ENCODE measurements around the gene IL1RL2.
A peak's percentile ranks its signal among the peaks of the same experiment; 100 is the strongest.

IL1RL2 gene

GRCh38 chr2:102179061-102179460 is 7.8 kb upstream of the IL1RL2 start:
- Mint-ChIP-seq H3K4me1 (ENCODE audit: low read depth) (peaks cover 6% of the 10 kb centered on the region), H3K27ac (no peak overlapping the region), H3K27me3 (peaks cover 17% of the 10 kb centered on the region), H3K4me3 (no peak overlapping the region), H3K9me3 (no peaks in the 10 kb centered on the region), H3K36me3 (ENCODE audit: low read depth) (peaks cover 37% of the 10 kb centered on the region)
- DNase-seq: no peak

DNA sequence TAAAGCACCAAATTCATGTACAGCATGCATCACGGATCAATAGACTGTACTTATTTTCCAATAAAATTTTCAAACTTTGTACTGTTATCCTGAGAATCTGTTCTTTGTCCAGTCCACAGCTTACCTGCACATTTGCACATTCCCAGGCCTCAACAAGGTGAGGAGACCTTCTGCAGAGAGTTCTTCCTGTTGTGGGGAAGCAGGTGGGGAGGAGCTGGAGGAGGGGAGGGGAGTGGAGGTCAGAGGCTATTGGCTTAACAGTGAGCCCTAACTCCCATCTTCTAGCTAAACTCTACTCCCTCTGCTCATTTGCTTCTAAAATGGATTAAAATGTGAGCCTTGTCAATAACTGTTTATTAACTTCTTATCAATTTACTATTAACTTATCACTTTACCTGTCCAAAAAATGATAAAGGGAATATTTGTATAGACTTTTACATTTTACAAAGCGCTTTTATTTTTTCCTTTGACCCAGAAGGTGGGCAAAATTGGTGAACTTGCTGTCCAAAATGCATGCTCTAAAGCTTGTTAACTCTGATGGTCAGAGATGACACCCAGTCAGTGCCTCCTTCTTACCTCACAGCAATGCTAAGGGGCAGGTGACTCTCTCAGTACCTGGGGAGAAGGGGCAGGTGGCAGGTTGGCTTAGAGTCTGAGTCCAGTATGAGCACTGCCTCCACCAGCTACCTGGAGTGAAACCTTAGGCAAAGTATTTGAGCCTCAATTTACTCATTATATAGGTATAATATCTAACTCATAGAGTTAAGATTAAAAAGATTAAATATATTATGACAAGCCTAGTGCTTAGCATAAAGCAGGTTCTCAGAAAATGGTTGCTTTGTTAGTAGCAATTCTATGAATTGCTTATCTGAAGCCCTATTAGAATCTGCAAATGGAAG is 6.8 kb upstream of the IL1RL2 start:
- Mint-ChIP-seq H3K9me3 (no peaks in the 10 kb centered on the region), H3K27ac (no peak overlapping the region), H3K27me3 (peaks cover 17% of the 10 kb centered on the region), H3K4me1 (ENCODE audit: low read depth) (peaks cover 8% of the 10 kb centered on the region), H3K36me3 (ENCODE audit: low read depth) (peaks cover 29% of the 10 kb centered on the region), H3K4me3 (no peak overlapping the region)
- no peak for DNase-seq

DNA sequence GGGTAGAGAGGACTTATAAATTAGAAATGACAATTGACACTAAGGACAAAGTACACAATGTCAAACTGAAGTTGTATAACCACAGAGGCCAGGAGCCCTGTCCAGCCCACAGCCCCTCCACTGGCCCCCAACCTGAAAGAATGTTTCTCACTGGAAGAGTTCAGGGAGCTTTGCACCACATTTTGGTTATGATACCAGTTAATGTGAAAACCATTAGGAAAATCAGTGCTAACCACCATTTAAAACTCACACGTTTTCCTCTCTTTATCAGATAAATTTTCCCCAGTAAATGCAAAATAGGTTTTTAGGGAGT is 6.2 kb upstream of the IL1RL2 start:
- Mint-ChIP-seq H3K9me3 (no peaks in the 10 kb centered on the region), H3K27ac (no peak overlapping the region), H3K36me3 (ENCODE audit: low read depth) (peaks cover 24% of the 10 kb centered on the region), H3K27me3 (peaks cover 17% of the 10 kb centered on the region), H3K4me3 (no peak overlapping the region), H3K4me1 (ENCODE audit: low read depth) (peaks cover 10% of the 10 kb centered on the region)
- no peak for DNase-seq

DNA sequence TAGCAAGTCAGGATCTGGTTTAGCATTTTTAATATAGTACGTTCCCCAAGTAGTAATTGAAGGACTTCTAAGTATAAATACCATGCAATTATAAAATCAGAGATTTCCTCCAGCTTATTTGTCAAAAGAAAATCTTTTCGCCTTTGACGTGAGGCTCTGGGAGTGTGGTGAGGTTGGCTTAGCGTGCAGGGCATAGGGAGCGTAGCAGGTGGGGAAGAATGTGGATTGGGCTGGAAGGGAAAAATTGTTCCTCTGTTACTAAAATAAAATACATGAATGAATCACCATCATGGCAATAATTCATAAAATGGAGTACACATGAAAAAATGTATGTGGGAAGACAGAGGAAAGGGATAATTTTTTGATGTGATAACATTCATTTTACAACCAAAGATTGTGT is 5.4 kb upstream of the IL1RL2 start:
- Mint-ChIP-seq H3K4me3 (no peak overlapping the region), H3K9me3 (no peaks in the 10 kb centered on the region), H3K27me3 (peaks cover 17% of the 10 kb centered on the region), H3K4me1 (ENCODE audit: low read depth) (peaks cover 16% of the 10 kb centered on the region), H3K27ac (no peak overlapping the region), H3K36me3 (ENCODE audit: low read depth) (peaks cover 16% of the 10 kb centered on the region)
- DNase-seq: no peak

GRCh38 chr2:102181919-102182635 is 4.7 kb upstream of the IL1RL2 start:
- H3K9me3 Mint-ChIP-seq: no peaks in the 10 kb centered on the region
- no peak overlapping the region for H3K27ac Mint-ChIP-seq
- H3K27me3 Mint-ChIP-seq: peaks cover 17% of the 10 kb centered on the region
- no peak overlapping the region for H3K4me3 Mint-ChIP-seq
- no peak for DNase-seq
- peaks cover 9% of the 10 kb centered on the region for H3K36me3 Mint-ChIP-seq (ENCODE audit: low read depth)
- peaks cover 22% of the 10 kb centered on the region for H3K4me1 Mint-ChIP-seq (ENCODE audit: low read depth)

GRCh38 chr2:102184018-102184417 is 2.8 kb upstream of the IL1RL2 start:
- H3K36me3 Mint-ChIP-seq (ENCODE audit: low read depth): peaks cover 4% of the 10 kb centered on the region
- no peak for DNase-seq
- H3K9me3 Mint-ChIP-seq: peaks cover 2% of the 10 kb centered on the region
- H3K4me3 Mint-ChIP-seq: no peak overlapping the region
- peaks cover 27% of the 10 kb centered on the region for H3K27me3 Mint-ChIP-seq
- H3K27ac Mint-ChIP-seq: no peak overlapping the region
- peaks cover 30% of the 10 kb centered on the region for H3K4me1 Mint-ChIP-seq (ENCODE audit: low read depth)

- H3K27me3 Mint-ChIP-seq: peaks cover 27% of the 10 kb centered on the region
- no peak for DNase-seq
- no peak overlapping the region for H3K4me3 Mint-ChIP-seq
- peaks cover 2% of the 10 kb centered on the region for H3K9me3 Mint-ChIP-seq
- peaks cover 4% of the 10 kb centered on the region for H3K36me3 Mint-ChIP-seq (ENCODE audit: low read depth)
- no peak overlapping the region for H3K27ac Mint-ChIP-seq
- peaks cover 30% of the 10 kb centered on the region for H3K4me1 Mint-ChIP-seq (ENCODE audit: low read depth)
Observed at GRCh38 chr2:102184568-102184967, 2.3 kb upstream of the IL1RL2 start.

DNA sequence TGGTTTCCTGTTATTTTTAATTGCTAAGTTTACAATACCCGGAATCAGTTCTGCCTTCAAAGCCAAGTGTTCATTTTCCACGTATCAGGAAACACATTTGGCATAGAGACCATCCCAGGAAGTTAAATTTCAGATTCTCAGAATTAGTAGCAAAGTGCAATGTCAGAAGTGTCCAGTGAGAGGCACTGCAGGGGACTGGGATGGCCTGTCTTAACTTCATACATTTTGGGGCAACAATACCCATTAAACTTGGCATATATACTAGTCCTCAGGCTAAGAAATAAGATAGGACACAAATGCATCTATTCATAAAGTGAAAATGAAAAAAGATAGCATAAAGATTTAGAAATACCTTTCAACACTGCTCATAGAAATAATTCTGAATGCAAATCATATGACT is 1.5 kb upstream of the IL1RL2 start:
- DNase-seq: no peak
- Mint-ChIP-seq H3K27me3 (peaks cover 27% of the 10 kb centered on the region), H3K4me3 (no peak overlapping the region), H3K36me3 (ENCODE audit: low read depth) (peaks cover 4% of the 10 kb centered on the region), H3K27ac (no peak overlapping the region), H3K9me3 (peaks cover 2% of the 10 kb centered on the region), H3K4me1 (ENCODE audit: low read depth) (peaks cover 30% of the 10 kb centered on the region)

GRCh38 chr2:102187496-102188150 is 800 bp downstream of the IL1RL2 start:
- Mint-ChIP-seq H3K4me1 (ENCODE audit: low read depth) (peaks cover 27% of the 10 kb centered on the region), H3K27ac (peak overlapping the region; percentile 86), H3K36me3 (ENCODE audit: low read depth) (peaks cover 4% of the 10 kb centered on the region), H3K9me3 (peaks cover 2% of the 10 kb centered on the region), H3K27me3 (peaks cover 19% of the 10 kb centered on the region), H3K4me3 (peak overlapping the region; percentile 63)
- peak; percentile 76 for DNase-seq

DNA sequence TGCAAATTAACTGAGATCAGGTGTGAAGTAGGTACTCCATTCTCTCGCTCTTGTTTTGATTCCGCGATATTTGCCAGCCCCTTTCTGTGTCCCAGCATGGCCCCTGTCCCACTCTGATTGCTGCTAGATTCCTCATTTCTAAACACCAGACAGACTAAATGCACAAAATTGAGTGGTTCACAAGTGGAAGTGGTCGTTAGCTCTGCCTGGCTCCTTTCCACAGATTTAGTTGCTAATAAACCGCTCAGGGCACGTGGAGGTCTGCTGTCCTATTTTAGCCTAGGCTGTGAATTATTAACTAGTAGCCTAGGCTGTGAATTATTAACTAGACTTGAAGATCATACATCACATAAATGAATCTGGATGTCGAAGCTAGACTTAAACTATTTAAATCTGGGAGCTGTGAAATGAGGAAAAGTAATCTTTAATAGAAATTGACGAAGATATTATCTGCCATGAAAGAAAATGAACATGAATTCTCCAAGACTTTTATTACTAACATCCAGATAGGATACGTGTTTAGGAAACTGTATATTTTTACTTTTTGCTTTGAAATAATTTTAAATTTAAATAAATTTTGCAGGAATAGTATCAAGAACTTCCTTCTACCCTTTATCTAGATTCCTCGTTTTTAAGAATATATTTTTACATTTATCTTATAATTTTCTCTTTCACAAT is 3.7 kb downstream of the IL1RL2 start:
- no peak overlapping the region for H3K27ac Mint-ChIP-seq
- no peak overlapping the region for H3K4me3 Mint-ChIP-seq
- peaks cover 2% of the 10 kb centered on the region for H3K9me3 Mint-ChIP-seq
- peaks cover 21% of the 10 kb centered on the region for H3K4me1 Mint-ChIP-seq (ENCODE audit: low read depth)
- DNase-seq: no peak
- peaks cover 21% of the 10 kb centered on the region for H3K27me3 Mint-ChIP-seq
- peaks cover 4% of the 10 kb centered on the region for H3K36me3 Mint-ChIP-seq (ENCODE audit: low read depth)

DNA sequence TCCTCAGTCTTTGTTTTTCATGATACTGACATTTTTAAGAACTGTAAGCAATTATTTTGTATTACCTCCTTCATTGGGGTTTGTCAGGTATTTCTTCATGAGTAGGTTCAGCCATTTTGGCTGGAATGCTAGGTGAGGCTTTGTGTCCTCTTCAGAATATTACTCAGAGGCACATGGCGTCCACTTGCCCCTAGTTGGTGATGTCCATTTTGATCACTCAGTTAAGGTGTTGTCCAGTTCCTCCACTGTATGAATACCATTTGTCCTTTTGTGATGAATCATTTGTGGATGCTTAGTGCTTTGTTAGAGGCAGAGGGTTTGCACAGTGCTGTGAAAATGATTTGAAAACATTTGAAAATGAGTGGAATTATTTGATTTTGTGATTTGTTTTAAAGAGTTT is 4.7 kb downstream of the IL1RL2 start:
- Mint-ChIP-seq H3K27me3 (peaks cover 21% of the 10 kb centered on the region), H3K36me3 (ENCODE audit: low read depth) (peaks cover 4% of the 10 kb centered on the region), H3K4me3 (no peak overlapping the region), H3K9me3 (peaks cover 2% of the 10 kb centered on the region), H3K4me1 (ENCODE audit: low read depth) (peaks cover 12% of the 10 kb centered on the region), H3K27ac (no peak overlapping the region)
- DNase-seq: no peak

GRCh38 chr2:102193074-102193473 is 6.3 kb downstream of the IL1RL2 start:
- no peak for DNase-seq
- H3K9me3 Mint-ChIP-seq: no peaks in the 10 kb centered on the region
- H3K4me3 Mint-ChIP-seq: no peak overlapping the region
- H3K27ac Mint-ChIP-seq: no peak overlapping the region
- H3K36me3 Mint-ChIP-seq (ENCODE audit: low read depth): no peaks in the 10 kb centered on the region
- peaks cover 9% of the 10 kb centered on the region for H3K4me1 Mint-ChIP-seq (ENCODE audit: low read depth)
- peaks cover 17% of the 10 kb centered on the region for H3K27me3 Mint-ChIP-seq

DNA sequence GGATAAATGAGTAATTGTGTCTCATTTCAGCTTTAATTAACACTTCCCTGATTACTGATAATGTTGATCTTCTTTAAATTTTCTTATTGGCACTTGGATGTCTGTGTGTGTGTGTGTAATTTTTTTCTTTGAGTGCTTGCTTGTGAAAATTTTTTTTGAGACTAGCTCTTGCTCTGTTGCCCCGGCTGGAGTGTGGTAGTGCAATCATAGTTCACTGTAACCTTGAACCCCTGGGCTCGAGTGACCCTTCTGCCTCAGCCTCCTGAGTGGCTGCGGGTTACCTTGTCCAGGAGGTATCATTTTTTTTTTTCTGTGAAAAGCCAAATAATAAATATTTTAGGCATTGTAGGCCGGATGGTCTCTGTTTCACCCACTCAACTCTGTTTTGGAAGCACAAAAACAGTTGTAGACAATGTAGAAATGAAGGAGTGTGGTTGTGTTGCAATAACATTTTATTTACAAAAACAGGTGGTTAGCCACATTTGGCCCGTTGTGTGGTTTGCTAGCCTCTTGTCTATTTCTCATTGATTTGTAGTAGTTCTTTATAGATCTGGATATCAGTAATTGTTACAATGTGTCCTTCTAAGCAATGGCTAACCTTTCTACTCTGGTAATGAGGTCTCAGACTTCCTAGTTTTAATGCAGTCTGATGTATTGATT is 7.9 kb downstream of the IL1RL2 start:
- Mint-ChIP-seq H3K4me3 (no peak overlapping the region), H3K9me3 (no peaks in the 10 kb centered on the region), H3K27me3 (peaks cover 10% of the 10 kb centered on the region), H3K4me1 (ENCODE audit: low read depth) (peaks cover 7% of the 10 kb centered on the region), H3K36me3 (ENCODE audit: low read depth) (no peaks in the 10 kb centered on the region), H3K27ac (no peak overlapping the region)
- no peak for DNase-seq
